H1 (cell line): Measurements from ENCODE around the gene ACKR3. TPM values are rescaled to one million over a fixed set of nuclear protein-coding genes. Genes with fewer than 3 reads are reported as not detected.

ENCODE experiments used
- CTCF ChIA-PET: fragments of 300-600 bp; sonication (Branson Sonifier 250); formaldehyde crosslinking; loops from one replicate; lab custom pipeline; 2021; ENCODE audit not compliant: partially characterized antibody; lab: Charles Lee
- POLR2A ChIA-PET: fragments of 300-600 bp; sonication (Branson Sonifier 250); formaldehyde crosslinking; loops from one replicate; lab custom pipeline; 2021; ENCODE audit warnings: inconsistent platforms; ENCODE audit not compliant: partially characterized antibody; lab: Charles Lee
- DNase-seq, 2 experiments: peaks; one replicate each; pipeline versions ENCODE4 v3.0.0 to v3.0.0-alpha.2; 2010 to 2022; ENCODE audit warnings: low spot score in 2 of 2, low read depth in 1 of 2, mixed read lengths in 1 of 2
- FAIRE-seq: peaks from 2 replicates; lab custom pipeline; 2011; peaks lifted over from hg19 to GRCh38; lab: Jason Lieb, UNC
- H2AFZ ChIP-seq: 2 replicates; pipeline ENCODE4 v1.8.1; 2012; ENCODE audit warnings: low read length, inconsistent platforms
- H2AK5ac ChIP-seq: 2 replicates; pipeline ENCODE4 v1.6.1; 2013; ENCODE audit warnings: low read depth, low read length
- H2BK120ac ChIP-seq: replicated peaks from 2 replicates; pipeline ENCODE3; 2013; ENCODE audit warnings: low read depth, low read length, inconsistent platforms
- H2BK12ac ChIP-seq: 2 replicates; pipeline ENCODE4 v1.6.1; 2013; ENCODE audit warnings: low read depth, low read length
- H2BK15ac ChIP-seq: 2 replicates; pipeline ENCODE4 v1.6.1; 2013; ENCODE audit warnings: low read length
- H2BK20ac ChIP-seq: 2 replicates; pipeline ENCODE4 v1.6.1; 2013; ENCODE audit warnings: low read length
- H2BK5ac ChIP-seq: 2 replicates; pipeline ENCODE4 v1.6.1; 2013; ENCODE audit warnings: low read depth, low read length
- H3K14ac ChIP-seq: 2 replicates; pipeline ENCODE4 v1.6.1; 2013; ENCODE audit warnings: inconsistent platforms; ENCODE audit not compliant: insufficient read length
- H3K18ac ChIP-seq: 2 replicates; pipeline ENCODE4 v1.6.1; 2013; ENCODE audit warnings: low read length; ENCODE audit errors: extremely low read depth
- H3K23ac ChIP-seq: 2 replicates; pipeline ENCODE4 v1.6.1; 2013; ENCODE audit warnings: inconsistent platforms; ENCODE audit not compliant: insufficient read length
- H3K23me2 ChIP-seq: 2 replicates; pipeline ENCODE4 v1.6.1; 2013; ENCODE audit warnings: low read depth, low read length
- H3K27ac ChIP-seq: 2 replicates; pipeline ENCODE4 v1.6.1; 2011; ENCODE audit warnings: low read depth, low read length, inconsistent platforms
- H3K27me3 ChIP-seq, 4 experiments: replicated peaks in 1 of 4; 1 replicate in 1 of 4; 2 replicates in 3 of 4; pipeline versions ENCODE4 v1.6.1 to v1.8.1; 2011 to 2013; ENCODE audit warnings: low read length in 3 of 4, mild to moderate bottlenecking in 3 of 4, inconsistent platforms in 2 of 4, mixed read lengths in 2 of 4, moderate library complexity in 1 of 4; ENCODE audit not compliant: control insufficient read depth in 3 of 4, insufficient read depth in 3 of 4; ENCODE audit errors: extremely low read depth in 1 of 4
- H3K36me3 ChIP-seq, 4 experiments: 2 replicates each; pipeline versions ENCODE4 v1.6.1 to v1.8.1; 2011 to 2013; ENCODE audit warnings: mild to moderate bottlenecking in 4 of 4, low read length in 3 of 4, moderate library complexity in 2 of 4, control low read depth in 1 of 4, inconsistent platforms in 1 of 4; ENCODE audit not compliant: insufficient read depth in 4 of 4, control insufficient read depth in 2 of 4
- H3K4ac ChIP-seq: replicated peaks from 2 replicates; pipeline ENCODE3; 2013; ENCODE audit warnings: low read length, low read depth, mixed read lengths, inconsistent platforms; ENCODE audit not compliant: insufficient read length
- H3K4me1 ChIP-seq, 4 experiments: replicated peaks in 1 of 4; 1 replicate in 1 of 4; 2 replicates in 3 of 4; pipeline versions ENCODE4 v1.6.1 to v1.8.1; 2011 to 2013; ENCODE audit warnings: low read length in 3 of 4, inconsistent platforms in 2 of 4, mixed read lengths in 1 of 4; ENCODE audit not compliant: insufficient read depth in 4 of 4, control insufficient read depth in 3 of 4
- H3K4me2 ChIP-seq, 2 experiments: 2 replicates each; pipeline versions ENCODE4 v1.6.1 to v1.8.1; 2011 to 2013; ENCODE audit warnings: low read depth in 2 of 2, low read length in 2 of 2, control low read depth in 1 of 2, inconsistent platforms in 1 of 2, mild to moderate bottlenecking in 1 of 2; ENCODE audit not compliant: insufficient read depth in 1 of 2
- H3K4me3 ChIP-seq, 4 experiments: fragments of 200-600, 300-600 bp in 1 of 4; sonication (generic), shearing (Covaris generic), sonication (Bioruptor Twin) in 1 of 4; 2 replicates each; pipeline versions ENCODE4 v1.5.1 to v1.8.1; 2011 to 2016; ENCODE audit warnings: low read length in 4 of 4, low read depth in 3 of 4, control low read depth in 2 of 4, inconsistent platforms in 2 of 4, mild to moderate bottlenecking in 2 of 4, mixed read lengths in 1 of 4, moderate library complexity in 1 of 4; ENCODE audit not compliant: insufficient read depth in 2 of 4; ENCODE audit errors: extremely low read depth in 1 of 4
- H3K56ac ChIP-seq: replicated peaks from 2 replicates; pipeline ENCODE3; 2013; ENCODE audit warnings: low read depth, mild to moderate bottlenecking, mixed read lengths, low read length, inconsistent platforms; ENCODE audit not compliant: insufficient read length
- H3K79me1 ChIP-seq: 2 replicates; pipeline ENCODE4 v1.6.1; 2013; ENCODE audit warnings: low read depth, low read length, control low read depth
- H3K79me2 ChIP-seq, 2 experiments: 2 replicates each; pipeline versions ENCODE4 v1.6.1 to v1.8.1; 2012 to 2013; ENCODE audit warnings: low read length in 2 of 2, mild to moderate bottlenecking in 2 of 2, inconsistent platforms in 1 of 2; ENCODE audit not compliant: insufficient read depth in 2 of 2, control insufficient read depth in 1 of 2
- H3K9ac ChIP-seq, 4 experiments: replicated peaks in 1 of 4; 1 replicate in 1 of 4; 2 replicates in 3 of 4; pipeline versions ENCODE4 v1.6.1 to v1.8.1; 2011 to 2013; ENCODE audit warnings: low read depth in 3 of 4, low read length in 3 of 4, control low read depth in 2 of 4, mild to moderate bottlenecking in 2 of 4, moderate library complexity in 2 of 4, inconsistent platforms in 1 of 4; ENCODE audit errors: extremely low read depth in 1 of 4
- H3K9me3 ChIP-seq, 2 experiments: 2 replicates each; pipeline versions ENCODE4 v1.6.1 to v1.8.1; 2012 to 2013; ENCODE audit warnings: mild to moderate bottlenecking in 2 of 2, moderate library complexity in 2 of 2, control low read depth in 1 of 2, inconsistent platforms in 1 of 2, low read depth in 1 of 2, low read length in 1 of 2, mixed read lengths in 1 of 2; ENCODE audit not compliant: insufficient read depth in 2 of 2
- H4K20me1 ChIP-seq, 2 experiments: replicated peaks in 1 of 2; 2 replicates each; pipeline versions ENCODE3 to v1.8.1; 2011 to 2013; ENCODE audit warnings: inconsistent platforms in 2 of 2, low read length in 2 of 2, mild to moderate bottlenecking in 1 of 2; ENCODE audit not compliant: insufficient read depth in 2 of 2, control insufficient read depth in 1 of 2
- H4K5ac ChIP-seq: 2 replicates; pipeline ENCODE4 v1.6.1; 2013; ENCODE audit warnings: low read length, low read depth, mixed read lengths, inconsistent platforms; ENCODE audit not compliant: insufficient read length
- H4K8ac ChIP-seq: 2 replicates; pipeline ENCODE4 v1.8.0; 2013; ENCODE audit warnings: mild to moderate bottlenecking, moderate library complexity, low read length, inconsistent platforms; ENCODE audit not compliant: insufficient read depth; ENCODE audit errors: extremely low read depth
- H4K91ac ChIP-seq: replicated peaks from 2 replicates; pipeline ENCODE3; 2013; ENCODE audit warnings: low read length, mixed read lengths, inconsistent platforms; ENCODE audit not compliant: insufficient read length
- CREB1 ChIP-seq: IDR thresholded peaks from 2 replicates; pipeline ENCODE4 v1.6.1; 2012; ENCODE audit warnings: inconsistent platforms
- E2F6 ChIP-seq: IDR thresholded peaks from 2 replicates; pipeline ENCODE4 v1.6.1; 2012; ENCODE audit warnings: inconsistent platforms
- EZH2 ChIP-seq: fragments of 200-600 bp; sonication (generic); IDR thresholded peaks from 2 replicates; pipeline ENCODE4 v1.7.1; 2012; ENCODE audit warnings: low read depth, mild to moderate bottlenecking, moderate library complexity, low read length, inconsistent platforms; ENCODE audit not compliant: severe bottlenecking
- KDM4A ChIP-seq: IDR thresholded peaks from one replicate; pipeline ENCODE4 v1.7.1; 2012; ENCODE audit warnings: low read depth, mild to moderate bottlenecking, moderate library complexity, low read length, inconsistent platforms; ENCODE audit not compliant: severe bottlenecking
- KDM5A ChIP-seq: fragments of 200-600 bp; IDR thresholded peaks from 2 replicates; pipeline ENCODE4 v1.7.1; 2012; ENCODE audit warnings: mild to moderate bottlenecking, low read length, inconsistent platforms, mixed read lengths
- MAX ChIP-seq: IDR thresholded peaks from 2 replicates; pipeline ENCODE4 v1.6.1; 2012; ENCODE audit warnings: inconsistent platforms
- RBBP5 ChIP-seq: IDR thresholded peaks from 2 replicates; pipeline ENCODE4 v1.7.1; 2012; ENCODE audit warnings: low read depth, mild to moderate bottlenecking, inconsistent platforms, low read length, moderate library complexity, borderline replicate concordance
- SAP30 ChIP-seq: fragments of 300-600 bp; sonication (generic); IDR thresholded peaks from 2 replicates; pipeline ENCODE4 v1.7.1; 2012; ENCODE audit warnings: low read length, moderate library complexity, mild to moderate bottlenecking, inconsistent platforms; ENCODE audit not compliant: insufficient read depth, insufficient replicate concordance
- SP1 ChIP-seq: IDR thresholded peaks from 2 replicates; pipeline ENCODE4 v1.6.1; 2011; ENCODE audit warnings: low read depth, low read length
- SP4 ChIP-seq: IDR thresholded peaks from 2 replicates; pipeline ENCODE4 v1.6.1; 2012; ENCODE audit warnings: low read length, inconsistent platforms
- SRF ChIP-seq: IDR thresholded peaks from 2 replicates; pipeline ENCODE4 v1.6.1; 2011; ENCODE audit warnings: mild to moderate bottlenecking, low read depth, low read length, moderate library complexity
- TCF12 ChIP-seq: IDR thresholded peaks from 2 replicates; pipeline ENCODE4 v1.6.1; 2011; ENCODE audit warnings: low read depth, mild to moderate bottlenecking, low read length
- WGBS, 2 experiments: shearing (Covaris generic) in 1 of 2; methylation state at CpG; one replicate each; pipeline versions ENCODE4 v1.1.6 to v1.1.7; 2013 to 2015; ENCODE audit warnings: low lambda C conversion rate in 2 of 2, mixed read lengths in 2 of 2, inconsistent platforms in 1 of 2, low coverage in 1 of 2, missing lambda C conversion rate in 1 of 2; ENCODE audit not compliant: insufficient replicate concordance in 2 of 2, insufficient coverage in 1 of 2, insufficient read length in 1 of 2; ENCODE audit errors: extremely low coverage in 1 of 2, missing lambda C conversion rate in 1 of 2; 5-methylcytosine and 5-hydroxymethylcytosine counted together
- polyA plus RNA-seq, 7 experiments: library from polyadenylated mRNA; depleted of rRNA in 3 of 7; stranded (reverse) in 5 of 7; unstranded in 2 of 7; fragments of >200 nt in 5 of 7; fragments of 200-250 nt in 2 of 7; gene quantifications; 1 replicate in 5 of 7; 2 replicates in 1 of 7; 4 replicates in 1 of 7; pipeline versions ENCODE4 v1.2.1 to v1.2.3, GENCODE V29; 2011 to 2013; ENCODE audit warnings: missing spikeins in 2 of 7, mixed read lengths in 2 of 7
- total RNA-seq: library from RNA; stranded (reverse); fragmentation: NEBNext Ultra II Directional; extraction: Animal tissue kit (Norgen Biotek cat#: 25700); gene quantifications from 2 replicates; pipeline ENCODE4 v1.2.1, GENCODE V29; 2021

ACKR3 gene
- total and polyA plus RNA-seq, 2 of the 8 experiments (the other 6 are each of a cell fraction or from before 2014, with no cell fraction given): 1.4 to 24.4 TPM

- H4K8ac ChIP-seq: no peak overlapping the region
- CTCF ChIA-PET: interaction anchor here (0.7 to 1.9 kb wide), 20 partner anchors 12 to 504 kb away, joined by 3 to 14 read pairs (median 4); no protein-coding TSS in a partner anchor
- no peak overlapping the region for H2BK20ac ChIP-seq
- no peak overlapping the region for H3K27ac ChIP-seq
- no peaks in the 10 kb centered on the region for H4K20me1 ChIP-seq
- peak; percentile 42 for FAIRE-seq
- 46% methylated on average over 10 of the region's 10 CpGs; no CpG with 5 or more reads in 1 of the 2 experiments for WGBS, 2 experiments
- no peak overlapping the region for H3K9ac ChIP-seq
- H3K23me2 ChIP-seq: peaks cover 4% of the 10 kb centered on the region; the same call in 1 of the 2 replicates
- no peak overlapping the region for H2AK5ac ChIP-seq
- H4K5ac ChIP-seq: no peak overlapping the region
- H2BK5ac ChIP-seq: no peak overlapping the region
- no peak overlapping the region for H4K91ac ChIP-seq
- DNase-seq: no peak
- no peak overlapping the region for H2BK12ac ChIP-seq
- no peaks in the 10 kb centered on the region for H3K79me1 ChIP-seq
- H3K56ac ChIP-seq: no peak overlapping the region
- H3K4ac ChIP-seq: no peak overlapping the region
- H3K36me3 ChIP-seq: no peaks in the 10 kb centered on the region
- peaks cover 9 to 35% (median 19%) of the 10 kb centered on the region in 4 experiments for H3K4me1 ChIP-seq
- H3K18ac ChIP-seq: no peak overlapping the region
- no peak overlapping the region for H3K14ac ChIP-seq
- no peaks in the 10 kb centered on the region for H3K9me3 ChIP-seq
- peak overlapping the region; percentile 85 to 91 for H3K4me2 ChIP-seq
- H3K23ac ChIP-seq: no peak overlapping the region
- peaks cover 9 to 31% (median 19%) of the 10 kb centered on the region in 4 experiments for H3K27me3 ChIP-seq
- no peak overlapping the region for H2BK120ac ChIP-seq
- no peak overlapping the region for H2BK15ac ChIP-seq
- POLR2A ChIA-PET: interaction anchor here (1.3 kb wide), 1 partner anchor 9 kb away, joined by 5 read pairs; no protein-coding TSS in a partner anchor
- no peak overlapping the region for H2AFZ ChIP-seq
- H3K4me3 ChIP-seq: peak overlapping the region in 3 of 4 experiments; percentile 27 to 57 (median 45); a peak in 6 of 8 replicates
- no peaks in the 10 kb centered on the region for H3K79me2 ChIP-seq
- TF ChIP-seq SAP30: no peak
- TF ChIP-seq E2F6: no peak
- no peak for TF ChIP-seq TCF12
- no peak for TF ChIP-seq MAX
- no peak for TF ChIP-seq SP4
- no peak for TF ChIP-seq KDM5A
- TF ChIP-seq CREB1: no peak
- no peak for TF ChIP-seq KDM4A
- no peak for TF ChIP-seq RBBP5
- TF ChIP-seq SRF: no peak
- TF ChIP-seq EZH2: no peak
- no peak for TF ChIP-seq SP1
Measured at GRCh38 chr2:236568922-236569572, 578 bp upstream of the ACKR3 start.
